ENCODE measurements around the gene CHRDL2.

- TF ChIP-seq CTCF (IDR thresholded peaks at IDR 0.05) (no peak), POLR2A (IDR thresholded peaks at IDR 0.05) (no peak)
Measured at GRCh38 chr11:74710281-74710938, 20.8 kb downstream of the CHRDL2 start.
